IMR-90 (cell line): ENCODE measurements around the gene SELENOS. TPM values are rescaled to one million over a fixed set of nuclear protein-coding genes. Genes with fewer than 3 reads are reported as not detected.
A peak's percentile ranks its signal among the peaks of the same experiment; 100 is the strongest.

Experiments used
- ATAC-seq: fragments of 200-7000 bp; cut with Tn5 transposase; 2 replicates; pipeline ENCODE4 v1.9.1; 2020; ENCODE audit warnings: low read depth, mild to moderate bottlenecking, moderate library complexity
- BruUV-seq: library from RNA; stranded (reverse); fragments of 400-500 nt; replicated peaks from 2 replicates; lab custom pipeline; 2021; lab: Mats Ljungman, UMichigan
- CTCF ChIA-PET: fragments of 300-600 bp; formaldehyde crosslinking; extraction: SDS; loops from one replicate; lab custom pipeline; 2021; ENCODE audit warnings: antibody characterized with exemption; lab: Yijun Ruan, JAX
- POLR2A ChIA-PET: fragments of 300-600 bp; sonication (Branson Sonifier 250); formaldehyde crosslinking; loops from one replicate; lab custom pipeline; 2022; ENCODE audit warnings: antibody characterized with exemption; ENCODE audit not compliant: unreplicated experiment; lab: Charles Lee
- DNase-seq: peaks from one replicate; pipeline ENCODE4 v3.0.0; 2013
- H2AFZ ChIP-seq: replicated peaks from 2 replicates; pipeline ENCODE3; 2013; ENCODE audit warnings: low read length, mild to moderate bottlenecking; ENCODE audit not compliant: poor library complexity
- H2AK5ac ChIP-seq: 2 replicates; pipeline ENCODE4 v1.6.1; 2013; ENCODE audit warnings: low read depth, low read length, inconsistent platforms
- H2AK9ac ChIP-seq: replicated peaks from 2 replicates; pipeline ENCODE3; 2013; ENCODE audit warnings: mild to moderate bottlenecking, low read depth, low read length, moderate library complexity; ENCODE audit not compliant: poor library complexity
- H2BK120ac ChIP-seq: 2 replicates; pipeline ENCODE4 v1.6.1; 2013; ENCODE audit warnings: low read depth, low read length, inconsistent platforms
- H2BK15ac ChIP-seq: 3 replicates; pipeline ENCODE4 v1.6.1; 2013; ENCODE audit warnings: low read depth, low read length, inconsistent platforms
- H2BK20ac ChIP-seq: 2 replicates; pipeline ENCODE4 v1.6.1; 2013; ENCODE audit warnings: low read depth, mild to moderate bottlenecking, inconsistent platforms, low read length, moderate library complexity
- H2BK5ac ChIP-seq: 2 replicates; pipeline ENCODE4 v1.6.1; 2013; ENCODE audit warnings: mild to moderate bottlenecking, low read depth, low read length, inconsistent platforms; ENCODE audit not compliant: poor library complexity, severe bottlenecking
- H3K14ac ChIP-seq: replicated peaks from 2 replicates; pipeline ENCODE4 v1.6.1; 2013; ENCODE audit warnings: low read depth, low read length, inconsistent platforms
- H3K18ac ChIP-seq: 2 replicates; pipeline ENCODE4 v1.6.1; 2013; ENCODE audit warnings: low read depth, low read length, control low read depth
- H3K23ac ChIP-seq: 2 replicates; pipeline ENCODE4 v1.6.1; 2013; ENCODE audit warnings: low read depth, low read length, inconsistent platforms
- H3K27ac ChIP-seq: 2 replicates; pipeline ENCODE4 v1.5.1; 2013; ENCODE audit warnings: mild to moderate bottlenecking, control low read depth, low read length; ENCODE audit not compliant: insufficient read depth
- H3K27me3 ChIP-seq: 2 replicates; pipeline ENCODE4 v1.6.1; 2013; ENCODE audit warnings: low read length; ENCODE audit not compliant: control insufficient read depth, insufficient read depth
- H3K36me3 ChIP-seq: 2 replicates; pipeline ENCODE4 v1.6.1; 2013; ENCODE audit warnings: low read length, mixed read lengths; ENCODE audit not compliant: control insufficient read depth, insufficient read depth
- H3K4ac ChIP-seq: 2 replicates; pipeline ENCODE4 v1.6.1; 2013; ENCODE audit warnings: low read depth, low read length, inconsistent platforms
- H3K4me1 ChIP-seq: 2 replicates; pipeline ENCODE4 v1.6.1; 2013; ENCODE audit warnings: low read length, mixed read lengths; ENCODE audit not compliant: control insufficient read depth, insufficient read depth
- H3K4me2 ChIP-seq: 2 replicates; pipeline ENCODE4 v1.6.1; 2013; ENCODE audit warnings: low read depth, mild to moderate bottlenecking, control low read depth, low read length, moderate library complexity
- H3K4me3 ChIP-seq: 2 replicates; pipeline ENCODE4 v1.5.1; 2013; ENCODE audit warnings: low read depth, mild to moderate bottlenecking, control low read depth, low read length, moderate library complexity; ENCODE audit not compliant: insufficient read depth
- H3K56ac ChIP-seq: 2 replicates; pipeline ENCODE4 v1.6.1; 2013; ENCODE audit warnings: low read length, inconsistent platforms; ENCODE audit not compliant: insufficient read depth; ENCODE audit errors: extremely low read depth
- H3K79me1 ChIP-seq, 2 experiments: 2 replicates each; pipeline ENCODE4 v1.6.1; 2013; ENCODE audit warnings: low read length in 2 of 2, inconsistent platforms in 1 of 2, low read depth in 1 of 2
- H3K9ac ChIP-seq: 2 replicates; pipeline ENCODE4 v1.6.1; 2013; ENCODE audit warnings: low read depth, low read length, control low read depth
- H3K9me1 ChIP-seq: 2 replicates; pipeline ENCODE4 v1.6.1; 2013; ENCODE audit warnings: low read length, inconsistent platforms; ENCODE audit not compliant: insufficient read depth
- H3K9me3 ChIP-seq: 2 replicates; pipeline ENCODE4 v1.6.1; 2013; ENCODE audit warnings: low read length; ENCODE audit not compliant: control insufficient read depth, insufficient read depth
- H4K20me1 ChIP-seq: 2 replicates; pipeline ENCODE4 v1.6.1; 2013; ENCODE audit warnings: low read length, inconsistent platforms; ENCODE audit not compliant: insufficient read depth
- H4K5ac ChIP-seq: 2 replicates; pipeline ENCODE4 v1.6.1; 2013; ENCODE audit warnings: mild to moderate bottlenecking, low read depth, low read length, control low read depth
- H4K8ac ChIP-seq, 2 experiments: 2 replicates each; pipeline ENCODE4 v1.6.1; 2013; ENCODE audit warnings: low read depth in 2 of 2, low read length in 2 of 2, control low read depth in 1 of 2, inconsistent platforms in 1 of 2
- H4K91ac ChIP-seq: 2 replicates; pipeline ENCODE4 v1.6.1; 2013; ENCODE audit warnings: low read depth, low read length, inconsistent platforms; ENCODE audit not compliant: insufficient read depth
- CHD1 ChIP-seq: IDR thresholded peaks from 2 replicates; pipeline ENCODE4 v1.6.1; 2012; ENCODE audit warnings: low read depth, low read length, improper control_type of control experiment
- ELK1 ChIP-seq: fragments of 150-350 bp; IDR thresholded peaks from 2 replicates; pipeline ENCODE4 v1.6.1; 2016; ENCODE audit warnings: low read depth, mild to moderate bottlenecking, low read length, moderate library complexity, borderline replicate concordance
- FOS ChIP-seq: fragments of 150-350 bp; IDR thresholded peaks from 2 replicates; pipeline ENCODE4 v1.6.1; 2016; ENCODE audit warnings: low read depth, low read length
- POLR2A ChIP-seq: IDR thresholded peaks from 2 replicates; pipeline ENCODE4 v1.6.1; 2012; ENCODE audit warnings: mild to moderate bottlenecking, low read depth, low read length
- WGBS, 2 experiments: methylation state at CpG; one replicate each; pipeline versions ENCODE4 v1.1.5 to v1.1.7; 2013; ENCODE audit warnings: missing lambda C conversion rate in 2 of 2; ENCODE audit not compliant: insufficient read length in 1 of 2; ENCODE audit errors: extremely low coverage in 2 of 2; 5-methylcytosine and 5-hydroxymethylcytosine counted together
- dilution Hi-C: fragments of 300-500 bp; cut with HindIII; formaldehyde crosslinking; loops from one replicate; pipeline ENCODE4 v1.14.3; 2018; ENCODE audit warnings: low sequenced_read_pairs; ENCODE audit not compliant: unreplicated experiment
- in situ Hi-C: fragments of 300-500 bp; cut with MboI; formaldehyde crosslinking; loops from 3 replicates; pipeline ENCODE4 v1.14.3; 2019; ENCODE audit warnings: low sequenced_read_pairs, inconsistent platforms, mixed read lengths
- intact Hi-C: fragments of 100-400 bp; cut with micrococcal nuclease; formaldehyde crosslinking; loops from 2 replicates; pipeline ENCODE4 v1.10.0; 2022
- polyA plus RNA-seq, 3 experiments: library from polyadenylated mRNA; depleted of rRNA; stranded (reverse); fragments of >200 nt; gene quantifications; 2 replicates each; pipeline ENCODE4 v1.2.3, GENCODE V29; 2012; ENCODE audit warnings: low replicate concordance in 1 of 3
- total RNA-seq: library from RNA; depleted of rRNA; stranded (reverse); fragments of >200 nt; gene quantifications from 2 replicates; pipeline ENCODE4 v1.2.3, GENCODE V29; 2012

Gene SELENOS
- total and polyA plus RNA-seq, 2 of the 4 experiments (the other 2 are of a cell fraction): 39.8 to 77.1 TPM

DNA sequence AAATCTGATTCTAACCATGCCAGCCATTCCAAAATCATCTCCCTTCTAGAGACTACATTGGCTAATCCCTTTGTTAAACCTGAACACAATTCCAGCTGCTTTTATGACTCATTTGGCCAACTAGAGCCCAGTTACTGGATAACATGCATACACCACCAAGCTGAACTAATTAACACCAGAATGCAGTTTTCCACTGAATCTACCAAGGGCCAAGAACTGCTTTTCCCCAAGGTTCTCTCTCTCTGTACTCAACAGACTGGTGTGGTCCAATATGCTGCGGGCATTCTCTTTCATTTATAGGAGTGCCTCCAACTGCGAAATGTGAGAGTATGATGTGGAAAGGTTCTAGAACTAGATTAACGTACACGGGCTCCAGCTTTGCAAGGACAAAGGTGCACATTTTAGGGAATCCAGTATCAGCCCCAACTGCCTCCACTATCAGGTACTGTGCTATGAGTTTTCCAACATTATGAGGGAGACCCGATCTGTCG is 26.9 kb downstream of the SELENOS start:
- ChIA-PET POLR2A (no interaction called here), CTCF (interaction anchor here (0.6 kb wide), 1 partner anchor 1170 kb away, joined by 3 read pairs; no protein-coding TSS in a partner anchor)
- peak overlapping the region; percentile 82 for H3K27ac ChIP-seq
- H3K4me2 ChIP-seq: peak overlapping the region; percentile 100
- TF ChIP-seq FOS: peak; percentile 32; the same call in 1 of the 2 replicates
- peak; percentile 25; the same call in 1 of the 2 replicates for TF ChIP-seq POLR2A
- TF ChIP-seq ELK1: no peak
- TF ChIP-seq CHD1: peak; percentile 46; the same call in 1 of the 2 replicates
- peak; percentile 2; the same call in 1 of the 2 replicates for ATAC-seq
- dilution Hi-C loops (no loop called here), in situ Hi-C loops (loop anchor here (25.0 kb wide), 2 partner anchors 338 to 538 kb away; partner anchors contain the start of gene LRRK1), intact Hi-C loops (loop anchor here (1.0 to 2.0 kb wide), 4 partner anchors 44 to 128 kb away; no protein-coding TSS in a partner anchor)
- no peaks in the 10 kb centered on the region for H3K27me3 ChIP-seq
- BruUV-seq: no TSS peak
- H3K4me1 ChIP-seq: peaks cover 15% of the 10 kb centered on the region
- peaks cover 55% of the 10 kb centered on the region for H4K20me1 ChIP-seq
- H3K9me3 ChIP-seq: no peaks in the 10 kb centered on the region
- H3K23ac ChIP-seq: peak overlapping the region; percentile 95
- peaks cover 0 to 44% of the 10 kb centered on the region in 2 experiments; a peak in 2 of 4 replicates for H3K79me1 ChIP-seq
- peak overlapping the region; percentile 77 for H3K4ac ChIP-seq
- H2BK120ac ChIP-seq: peak overlapping the region; percentile 13; the same call in 1 of the 2 replicates
- peaks cover 10% of the 10 kb centered on the region; the same call in 1 of the 2 replicates for H3K9me1 ChIP-seq
- H3K18ac ChIP-seq: peak overlapping the region; percentile 66
- no peak overlapping the region for H2BK15ac ChIP-seq
- H2BK5ac ChIP-seq: peak overlapping the region; percentile 68
- peak overlapping the region; percentile 42; the same call in 1 of the 2 replicates for H4K5ac ChIP-seq
- peak overlapping the region; percentile 79 for H3K56ac ChIP-seq
- H2AK5ac ChIP-seq: no peak overlapping the region
- H4K91ac ChIP-seq: 0 out of 2 replicates have a peak overlapping the region, but pooled peaks have one; percentile 0
- no peak overlapping the region for H2BK20ac ChIP-seq
- H3K4me3 ChIP-seq: peak overlapping the region; percentile 100
- H4K8ac ChIP-seq: peak overlapping the region in 1 of 2 experiments; percentile 48; a peak in 1 of 4 replicates
- peaks cover 13% of the 10 kb centered on the region for H3K36me3 ChIP-seq
- peak; percentile 78 for DNase-seq
- no CpG with 5 or more reads among the region's 6 CpGs for WGBS, 2 experiments
- peak overlapping the region; percentile 39 for H2AK9ac ChIP-seq
- H3K9ac ChIP-seq: peak overlapping the region; percentile 94
- peak overlapping the region; percentile 45 for H2AFZ ChIP-seq
- peak overlapping the region; percentile 69 for H3K14ac ChIP-seq
